Neural cell (in vitro differentiated cells): ENCODE data around the gene HRC. TPM values are rescaled to one million over a fixed set of nuclear protein-coding genes. Genes with fewer than 3 reads are reported as not detected.
A peak's percentile ranks its signal among the peaks of the same experiment; 100 is the strongest.

Source experiments
- H2AFZ ChIP-seq: fragments of 200-600, 300-800 bp; sonication (generic), shearing (Covaris generic); 2 replicates; pipeline ENCODE4 v1.6.0; 2014; ENCODE audit warnings: low read depth, mild to moderate bottlenecking, antibody characterized with exemption, low read length, moderate library complexity
- H3F3A ChIP-seq: fragments of 200-600 bp; shearing (Covaris generic); 2 replicates; pipeline ENCODE4 v1.6.1; 2016; ENCODE audit warnings: mild to moderate bottlenecking, moderate library complexity, mixed read lengths, antibody characterized with exemption, low read length; ENCODE audit not compliant: insufficient read depth, poor library complexity, severe bottlenecking
- H3K27ac ChIP-seq: fragments of 200-600, 300-800 bp; sonication (generic), shearing (Covaris generic); 2 replicates; pipeline ENCODE4 v1.5.1; 2014; ENCODE audit warnings: mild to moderate bottlenecking, low read length, moderate library complexity
- H3K27me3 ChIP-seq: fragments of 300-800, 200-600 bp; sonication (generic), shearing (Covaris generic); 2 replicates; pipeline ENCODE4 v1.6.0; 2014; ENCODE audit warnings: mild to moderate bottlenecking, low read depth, low read length, moderate library complexity; ENCODE audit not compliant: insufficient read depth
- H3K36me3 ChIP-seq: fragments of 300-800, 200-600 bp; sonication (generic), shearing (Covaris generic); 2 replicates; pipeline ENCODE4 v1.5.1; 2014; ENCODE audit warnings: mild to moderate bottlenecking, antibody characterized with exemption, low read length, moderate library complexity; ENCODE audit not compliant: insufficient read depth
- H3K4me2 ChIP-seq: fragments of 300-800, 200-600 bp; sonication (generic), shearing (Covaris generic); 2 replicates; pipeline ENCODE4 v1.6.0; 2014; ENCODE audit warnings: mild to moderate bottlenecking, low read length
- H3K4me3 ChIP-seq: fragments of 300-800, 200-600 bp; sonication (generic), shearing (Covaris generic); 2 replicates; pipeline ENCODE4 v1.5.1; 2014; ENCODE audit warnings: mild to moderate bottlenecking, low read length, moderate library complexity
- H3K79me2 ChIP-seq: fragments of 200-600 bp; shearing (Covaris generic); replicated peaks from 2 replicates; pipeline ENCODE4 v1.6.0; 2014; ENCODE audit warnings: mild to moderate bottlenecking, low read length, moderate library complexity; ENCODE audit not compliant: insufficient read depth
- H3K9ac ChIP-seq: fragments of 300-800, 200-600 bp; sonication (generic), shearing (Covaris generic); 2 replicates; pipeline ENCODE4 v1.6.1; 2016; ENCODE audit warnings: mild to moderate bottlenecking, low read length, mixed read lengths
- H3K9me2 ChIP-seq: fragments of 200-600 bp; shearing (Covaris generic); 2 replicates; pipeline ENCODE4 v1.6.1; 2016; ENCODE audit warnings: mild to moderate bottlenecking, low read length, mixed read lengths; ENCODE audit not compliant: insufficient read depth
- H3K9me3 ChIP-seq: fragments of 200-600, 300-800 bp; sonication (generic), shearing (Covaris generic); 2 replicates; pipeline ENCODE4 v1.6.1; 2016; ENCODE audit warnings: mild to moderate bottlenecking, mixed run types, low read length, moderate library complexity, mixed read lengths
- H4K20me1 ChIP-seq: fragments of 200-600 bp; shearing (Covaris generic); 2 replicates; pipeline ENCODE4 v1.6.1; 2016; ENCODE audit warnings: mild to moderate bottlenecking, mixed run types; ENCODE audit not compliant: insufficient read depth
- CTCF ChIP-seq: fragments of 450-650 bp; IDR thresholded peaks from 2 replicates; pipeline ENCODE4 v1.5.1; 2014; ENCODE audit warnings: antibody characterized with exemption, mild to moderate bottlenecking, moderate library complexity; ENCODE audit not compliant: poor library complexity, severe bottlenecking
- EP300 ChIP-seq: fragments of 450-650 bp; conservative IDR thresholded peaks from 2 replicates; pipeline ENCODE4 v1.6.1; 2014; ENCODE audit warnings: antibody characterized with exemption, mild to moderate bottlenecking, moderate library complexity; ENCODE audit not compliant: poor library complexity, severe bottlenecking
- EZH2 ChIP-seq: fragments of 200-600, 300-800 bp; shearing (Covaris generic), sonication (generic); IDR thresholded peaks from 2 replicates; pipeline ENCODE4 v1.6.1; 2014; ENCODE audit warnings: antibody characterized with exemption, low read length, borderline replicate concordance, mild to moderate bottlenecking; ENCODE audit not compliant: insufficient read depth, poor library complexity, severe bottlenecking
- MXI1 ChIP-seq: fragments of 450-650 bp; conservative IDR thresholded peaks from 2 replicates; pipeline ENCODE4 v1.6.1; 2014; ENCODE audit warnings: antibody characterized with exemption, mild to moderate bottlenecking; ENCODE audit not compliant: poor library complexity, severe bottlenecking
- POLR2AphosphoS5 ChIP-seq: IDR thresholded peaks from 2 replicates; pipeline ENCODE4 v1.6.1; 2012
- RAD21 ChIP-seq: fragments of 450-650 bp; conservative IDR thresholded peaks from 2 replicates; pipeline ENCODE4 v1.6.1; 2014; ENCODE audit warnings: antibody characterized with exemption, mild to moderate bottlenecking, moderate library complexity
- REST ChIP-seq: IDR thresholded peaks from 2 replicates; pipeline ENCODE4 v1.6.1; 2012; ENCODE audit warnings: borderline replicate concordance
- SMC3 ChIP-seq: fragments of 450-650 bp; conservative IDR thresholded peaks from 2 replicates; pipeline ENCODE4 v1.6.1; 2014; ENCODE audit warnings: antibody characterized with exemption, mild to moderate bottlenecking, moderate library complexity; ENCODE audit not compliant: poor library complexity
- TAF1 ChIP-seq: IDR thresholded peaks from 2 replicates; pipeline ENCODE4 v1.6.1; 2012; ENCODE audit warnings: low read depth
- polyA plus RNA-seq: library from polyadenylated mRNA; depleted of rRNA; stranded (reverse); fragments of >200 nt; gene quantifications from 2 replicates; pipeline ENCODE4 v1.2.3, GENCODE V29; 2014

HRC gene
- polyA plus RNA-seq, 1 donor from 2014 or later, result not detected

GRCh38 chr19:49118565-49119410 is 36.4 kb downstream of the HRC start, which contains the start of gene C19orf73:
Gene C19orf73 (minus strand): TSS chr19:49119143. CDS start chr19:49119022, 121 bp downstream.
- H3K9me2 ChIP-seq, result no peaks in the 10 kb centered on the region
- TF ChIP-seq REST (peak; percentile 76), RAD21 (peak; percentile 45), CTCF (peak; percentile 72), MXI1 (peak; percentile 91), SMC3 (peak; percentile 53), EZH2 (no peak), EP300 (peak; percentile 73), POLR2AphosphoS5 (peak; percentile 85), TAF1 (peak; percentile 70)
- H3K9me3 ChIP-seq, result no peaks in the 10 kb centered on the region
- H3K36me3 ChIP-seq, result no peaks in the 10 kb centered on the region
- peak within 1 kb of the TSS; percentile 98 for H3K4me3 ChIP-seq
- no peaks in the 10 kb centered on the region for H3F3A ChIP-seq
- H3K27me3 ChIP-seq, result peaks cover 15% of the 10 kb centered on the region
- H2AFZ ChIP-seq, result peak within 1 kb of the TSS; percentile 69
- no peaks in the 10 kb centered on the region for H4K20me1 ChIP-seq
- H3K9ac ChIP-seq, result peak within 1 kb of the TSS; percentile 94
- no peaks in the 10 kb centered on the region for H3K79me2 ChIP-seq
- H3K4me2 ChIP-seq, result peak within 1 kb of the TSS; percentile 91
- peak within 1 kb of the TSS; percentile 87 for H3K27ac ChIP-seq

GRCh38 chr19:49117677-49118564 is 37.3 kb downstream of the HRC start:
- H3K36me3 ChIP-seq, result no peaks in the 10 kb centered on the region
- H3K9ac ChIP-seq, result peak overlapping the region; percentile 94
- no peaks in the 10 kb centered on the region for H4K20me1 ChIP-seq
- H3K4me2 ChIP-seq, result peak overlapping the region; percentile 91
- H3F3A ChIP-seq, result no peaks in the 10 kb centered on the region
- TF ChIP-seq CTCF (no peak), TAF1 (no peak)
- H2AFZ ChIP-seq, result peak overlapping the region; percentile 69
- no peaks in the 10 kb centered on the region for H3K79me2 ChIP-seq
- H3K4me3 ChIP-seq, result peak overlapping the region; percentile 98
- H3K9me2 ChIP-seq, result no peaks in the 10 kb centered on the region
- H3K27me3 ChIP-seq, result peaks cover 15% of the 10 kb centered on the region
- no peaks in the 10 kb centered on the region for H3K9me3 ChIP-seq
- peak overlapping the region; percentile 87 for H3K27ac ChIP-seq
